Muscle of leg (tissue), 11 donors: Measurements from ENCODE around the gene MPRIP. TPM values are rescaled to one million over a fixed set of nuclear protein-coding genes. Genes with fewer than 3 reads are reported as not detected.

Experiments
- DNase-seq: peaks from one replicate; pipeline ENCODE4 v3.0.0; 2013
- H3K27ac ChIP-seq: one replicate; pipeline ENCODE4 v1.5.1; 2013; ENCODE audit warnings: mild to moderate bottlenecking, low read length, control low read depth
- H3K27me3 ChIP-seq: one replicate; pipeline ENCODE4 v1.6.1; 2013; ENCODE audit warnings: low read length; ENCODE audit not compliant: control insufficient read depth, insufficient read depth
- H3K36me3 ChIP-seq: one replicate; pipeline ENCODE4 v1.6.1; 2013; ENCODE audit warnings: low read length; ENCODE audit not compliant: control insufficient read depth, insufficient read depth
- H3K4me1 ChIP-seq: one replicate; pipeline ENCODE4 v1.6.1; 2013; ENCODE audit warnings: low read length; ENCODE audit not compliant: control insufficient read depth, insufficient read depth
- H3K4me3 ChIP-seq: one replicate; pipeline ENCODE4 v1.5.1; 2013; ENCODE audit warnings: low read length, control low read depth
- H3K9me3 ChIP-seq: replicated peaks from 2 replicates; pipeline ENCODE4 v1.6.1; 2013; ENCODE audit warnings: low read depth, low read length; ENCODE audit not compliant: control insufficient read depth
- WGBS: methylation state at CpG from one replicate; pipeline ENCODE4 v1.1.5; 2013; ENCODE audit warnings: missing lambda C conversion rate; ENCODE audit not compliant: insufficient coverage; 5-methylcytosine and 5-hydroxymethylcytosine counted together
- polyA plus RNA-seq, 8 donors: library from polyadenylated mRNA; unstranded; fragments of 120-200 nt; gene quantifications; one replicate each; pipeline versions ENCODE4 v1.2.1 to v1.2.3, GENCODE V29; 2013; ENCODE audit warnings: inconsistent platforms in 1 of 8, low replicate concordance in 1 of 8; ENCODE audit not compliant: insufficient read length in 8 of 8, insufficient read depth in 1 of 8
- total RNA-seq: library from RNA; stranded (reverse); fragments of 120-200 nt; gene quantifications from one replicate; pipeline ENCODE4 v1.2.4, GENCODE V29; 2013

The MPRIP gene
- total and polyA plus RNA-seq, 9 donors, result 144 to 211 (median 198) TPM

DNA sequence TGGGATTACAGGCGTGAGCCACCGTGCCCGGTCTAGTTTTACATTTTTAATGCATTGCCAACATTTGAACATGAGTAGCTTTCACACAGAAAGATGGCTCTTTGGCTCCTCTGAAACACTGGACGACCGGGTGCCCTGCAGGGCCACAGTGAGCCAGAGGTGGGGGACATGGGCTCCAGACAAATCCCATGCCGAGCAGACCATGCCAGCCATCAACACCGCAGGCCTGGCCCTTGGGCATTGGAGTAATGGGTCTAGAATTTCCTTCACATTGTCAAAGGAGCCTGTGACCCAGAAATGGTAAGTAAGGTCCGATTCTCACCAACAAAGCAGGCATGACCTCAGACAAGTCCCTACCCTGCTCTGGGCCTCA lies 21.4 kb upstream of the MPRIP start:
- H3K27ac ChIP-seq, result no peak overlapping the region
- no peak for DNase-seq
- H3K27me3 ChIP-seq, result no peaks in the 10 kb centered on the region
- 93% methylated on average over 7 of the region's 8 CpGs for WGBS
- no peak overlapping the region for H3K4me3 ChIP-seq
- H3K36me3 ChIP-seq, result no peaks in the 10 kb centered on the region
- peaks cover 29% of the 10 kb centered on the region for H3K4me1 ChIP-seq
- no peaks in the 10 kb centered on the region for H3K9me3 ChIP-seq

- no peaks in the 10 kb centered on the region for H3K9me3 ChIP-seq
- H3K36me3 ChIP-seq, result no peaks in the 10 kb centered on the region
- H3K4me1 ChIP-seq, result peaks cover 32% of the 10 kb centered on the region
- no peak for DNase-seq
- H3K27me3 ChIP-seq, result no peaks in the 10 kb centered on the region
- H3K27ac ChIP-seq, result peak overlapping the region; percentile 13
- WGBS, result 73% methylated on average over 10 of the region's 15 CpGs
- H3K4me3 ChIP-seq, result no peak overlapping the region
Observed at GRCh38 chr17:17021194-17021863, 20.9 kb upstream of the MPRIP start.

- Histone ChIP-seq H3K36me3 (no peaks in the 10 kb centered on the region), H3K4me1 (peaks cover 32% of the 10 kb centered on the region), H3K4me3 (no peak overlapping the region), H3K27me3 (no peaks in the 10 kb centered on the region), H3K27ac (peak overlapping the region; percentile 13), H3K9me3 (no peaks in the 10 kb centered on the region)
- no peak for DNase-seq
- WGBS, result 86% methylated on average over 1 of the region's 4 CpGs
Observed at GRCh38 chr17:17022011-17022410, 20.2 kb upstream of the MPRIP start.

DNA sequence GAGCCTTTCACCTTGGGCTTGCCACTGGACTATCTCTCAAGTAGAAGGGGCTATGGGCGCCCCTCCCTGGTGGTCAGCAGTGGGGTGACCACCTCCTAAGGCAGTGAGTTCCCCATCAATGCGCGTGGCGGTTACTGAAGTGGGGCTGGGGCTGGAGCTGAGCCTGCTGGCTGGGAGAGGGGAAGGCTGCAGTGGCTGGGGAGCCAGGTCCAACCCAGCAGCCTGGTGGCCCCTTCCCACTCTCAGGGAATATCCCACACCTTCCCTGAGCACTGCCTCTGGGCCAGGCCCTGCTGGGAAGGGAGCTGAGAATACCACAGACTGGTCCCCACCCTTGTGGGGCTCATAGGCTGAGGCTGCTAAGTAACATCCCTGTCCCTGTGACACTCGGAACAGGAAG lies 19.8 kb upstream of the MPRIP start:
- Histone ChIP-seq H3K4me1 (peaks cover 35% of the 10 kb centered on the region), H3K36me3 (no peaks in the 10 kb centered on the region), H3K27ac (no peak overlapping the region), H3K27me3 (no peaks in the 10 kb centered on the region), H3K9me3 (no peaks in the 10 kb centered on the region), H3K4me3 (no peak overlapping the region)
- 44% methylated on average over 4 of the region's 5 CpGs for WGBS
- no peak for DNase-seq

DNA sequence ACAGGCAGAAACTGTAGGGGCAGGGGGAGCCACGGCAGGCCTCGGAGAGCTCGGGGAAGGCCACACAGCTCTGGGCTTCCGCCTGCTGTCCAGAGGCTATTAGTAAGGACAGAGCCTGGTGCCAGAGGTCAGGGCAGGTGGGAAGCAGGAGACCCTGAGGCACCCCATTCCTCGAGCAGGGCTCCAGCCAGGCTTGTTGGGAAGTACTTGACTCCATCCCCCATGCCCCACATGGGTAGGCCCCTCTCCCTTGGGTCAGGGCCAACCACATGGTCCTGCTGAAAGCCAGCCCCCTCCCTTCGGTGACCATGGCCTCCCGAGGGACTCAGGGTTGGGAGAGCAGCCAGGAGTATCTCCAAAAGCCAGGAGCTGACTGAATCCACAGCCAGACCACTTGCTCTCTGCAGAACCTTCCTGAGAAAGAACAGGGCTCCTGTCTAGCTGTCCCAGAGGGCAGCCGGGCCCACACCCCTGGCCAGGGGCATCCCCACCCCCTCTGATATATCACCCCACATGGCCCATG lies 17.4 kb upstream of the MPRIP start:
- Histone ChIP-seq H3K36me3 (no peaks in the 10 kb centered on the region), H3K9me3 (no peaks in the 10 kb centered on the region), H3K4me1 (peaks cover 58% of the 10 kb centered on the region), H3K27me3 (no peaks in the 10 kb centered on the region), H3K4me3 (no peak overlapping the region), H3K27ac (no peak overlapping the region)
- DNase-seq, result peak; percentile 47
- 35% methylated on average over 6 of the region's 8 CpGs for WGBS

DNA sequence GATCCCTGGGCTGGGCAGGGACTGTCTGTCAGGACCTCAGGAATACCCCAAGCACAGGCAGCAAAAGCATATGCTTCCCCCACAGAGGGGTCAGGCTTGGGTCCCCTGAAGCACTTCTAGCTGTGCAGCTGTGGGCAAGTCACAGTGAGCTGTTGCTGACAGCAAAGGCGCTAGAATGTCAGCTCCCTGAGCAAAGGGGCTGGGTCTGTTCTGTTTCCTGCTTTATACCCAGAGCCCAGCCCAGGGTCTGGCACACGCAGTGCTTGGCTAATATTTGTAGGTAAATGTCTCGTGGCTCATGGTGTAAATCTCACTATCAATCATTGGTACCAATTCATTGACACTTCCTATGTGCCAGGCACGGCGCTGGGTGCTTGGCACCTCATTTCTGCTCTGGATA lies 16.6 kb upstream of the MPRIP start:
- no peaks in the 10 kb centered on the region for H3K27me3 ChIP-seq
- H3K27ac ChIP-seq, result no peak overlapping the region
- DNase-seq, result peak; percentile 25
- WGBS, result 45% methylated on average over 1 of the region's 5 CpGs
- peaks cover 66% of the 10 kb centered on the region for H3K4me1 ChIP-seq
- H3K9me3 ChIP-seq, result no peaks in the 10 kb centered on the region
- H3K4me3 ChIP-seq, result no peak overlapping the region
- H3K36me3 ChIP-seq, result no peaks in the 10 kb centered on the region

DNA sequence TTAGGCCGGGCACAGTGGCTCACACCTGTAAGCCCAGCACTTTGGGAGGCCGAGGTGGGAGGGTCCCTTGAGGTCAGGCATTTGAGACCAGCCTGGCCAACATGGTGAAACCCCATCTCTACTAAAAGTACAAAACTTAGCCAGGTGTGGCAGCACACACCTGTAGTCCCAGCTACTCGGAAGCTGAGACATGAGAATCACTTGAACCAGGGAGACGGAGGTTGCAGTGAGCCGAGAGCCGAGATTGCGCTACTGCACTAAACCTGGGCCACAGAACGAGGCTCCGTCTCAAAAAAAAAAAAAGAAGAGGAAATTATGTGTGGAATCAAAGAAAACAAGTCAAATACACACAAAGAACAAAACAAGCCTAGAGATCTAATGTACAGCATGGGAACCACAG lies 16.1 kb upstream of the MPRIP start:
- no peaks in the 10 kb centered on the region for H3K9me3 ChIP-seq
- no peak overlapping the region for H3K27ac ChIP-seq
- no peaks in the 10 kb centered on the region for H3K27me3 ChIP-seq
- H3K36me3 ChIP-seq, result no peaks in the 10 kb centered on the region
- no peak for DNase-seq
- H3K4me1 ChIP-seq, result peaks cover 66% of the 10 kb centered on the region
- WGBS, result 61% methylated on average over 3 of the region's 9 CpGs
- no peak overlapping the region for H3K4me3 ChIP-seq

- WGBS, result 94% methylated on average over 5 of the region's 10 CpGs
- Histone ChIP-seq H3K36me3 (no peaks in the 10 kb centered on the region), H3K27ac (peak overlapping the region; percentile 69), H3K4me1 (peaks cover 68% of the 10 kb centered on the region), H3K4me3 (no peak overlapping the region), H3K27me3 (no peaks in the 10 kb centered on the region), H3K9me3 (no peaks in the 10 kb centered on the region)
- no peak for DNase-seq
Observed at GRCh38 chr17:17027442-17028058, 14.7 kb upstream of the MPRIP start.

DNA sequence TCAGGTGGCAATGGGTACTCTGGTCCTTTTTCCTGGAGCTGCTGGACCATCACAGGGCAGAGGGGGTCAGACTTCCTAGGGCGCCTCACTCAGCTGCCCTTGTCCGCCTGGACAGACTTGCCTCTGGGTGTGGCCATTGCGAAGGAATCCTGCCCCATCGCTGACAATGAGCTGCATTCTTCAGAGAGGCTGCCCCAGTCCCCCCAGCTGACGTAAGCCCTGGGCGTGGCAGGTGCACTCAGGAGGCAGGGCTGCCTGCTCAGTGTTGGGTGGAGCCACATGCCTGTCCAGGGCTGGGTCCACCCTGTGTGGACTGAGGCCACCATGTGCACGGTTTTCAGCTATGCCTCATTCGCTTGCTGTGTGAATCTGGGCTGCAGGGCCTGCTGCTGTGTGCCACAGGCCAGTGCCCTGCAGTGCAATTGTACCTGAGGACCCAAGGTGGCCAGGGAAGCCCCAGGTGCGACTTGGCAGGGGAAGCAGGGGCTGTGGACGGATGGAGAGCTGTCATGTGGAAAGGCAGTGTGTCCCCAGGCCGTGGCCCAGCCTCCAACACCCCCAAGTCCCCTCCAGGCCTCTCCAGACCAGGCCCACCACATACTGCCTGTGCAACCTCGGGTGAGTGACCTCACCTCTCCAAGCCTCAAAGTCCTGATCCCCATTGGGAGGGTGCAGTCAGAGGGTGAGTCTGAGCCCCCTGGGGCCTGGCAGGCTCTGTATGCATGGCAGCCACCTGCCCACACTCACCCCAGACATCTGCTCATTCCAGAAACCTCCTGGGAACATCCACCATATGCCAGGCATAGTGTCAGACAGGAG lies 14.0 kb upstream of the MPRIP start:
- no peak overlapping the region for H3K4me3 ChIP-seq
- peak overlapping the region; percentile 69 for H3K27ac ChIP-seq
- peaks cover 68% of the 10 kb centered on the region for H3K4me1 ChIP-seq
- H3K27me3 ChIP-seq, result no peaks in the 10 kb centered on the region
- no peaks in the 10 kb centered on the region for H3K9me3 ChIP-seq
- H3K36me3 ChIP-seq, result no peaks in the 10 kb centered on the region
- 60% methylated on average over 9 of the region's 12 CpGs for WGBS
- peak; percentile 87 for DNase-seq

GRCh38 chr17:17028878-17029535 lies 13.2 kb upstream of the MPRIP start:
- Histone ChIP-seq H3K4me1 (peaks cover 68% of the 10 kb centered on the region), H3K36me3 (no peaks in the 10 kb centered on the region), H3K27me3 (no peaks in the 10 kb centered on the region), H3K4me3 (no peak overlapping the region), H3K27ac (peak overlapping the region; percentile 64), H3K9me3 (no peaks in the 10 kb centered on the region)
- 32% methylated on average over 12 of the region's 16 CpGs for WGBS
- peak; percentile 71 for DNase-seq
